Neural progenitor cell (in vitro differentiated cells): ENCODE results near the gene NUTM1. TPM values are rescaled to one million over a fixed set of nuclear protein-coding genes. Genes with fewer than 3 reads are reported as not detected.

Source experiments
- DNase-seq: peaks from one replicate; pipeline ENCODE4 v3.0.0-alpha.2; 2016; ENCODE audit warnings: low spot score
- H2AFZ ChIP-seq: fragments of 200-600 bp; sonication (generic); replicated peaks from 2 replicates; pipeline ENCODE4 v1.6.1; 2016; ENCODE audit warnings: antibody characterized with exemption
- H3F3A ChIP-seq: fragments of 200-600 bp; sonication (generic); 2 replicates; pipeline ENCODE4 v1.6.1; 2016; ENCODE audit warnings: antibody characterized with exemption, low read depth
- H3K27ac ChIP-seq: fragments of 200-600 bp; sonication (generic); 2 replicates; pipeline ENCODE4 v1.5.1; 2016; ENCODE audit warnings: mild to moderate bottlenecking
- H3K27me3 ChIP-seq: fragments of 200-600 bp; sonication (generic); 2 replicates; pipeline ENCODE4 v1.6.1; 2016; ENCODE audit warnings: mild to moderate bottlenecking, moderate library complexity
- H3K36me3 ChIP-seq: fragments of 200-600 bp; sonication (generic); 2 replicates; pipeline ENCODE4 v1.5.1; 2016
- H3K4me1 ChIP-seq: fragments of 200-600 bp; sonication (generic); 2 replicates; pipeline ENCODE4 v1.6.1; 2016; ENCODE audit warnings: mixed run types
- H3K4me2 ChIP-seq: fragments of 200-600 bp; sonication (generic); 2 replicates; pipeline ENCODE4 v1.6.1; 2016
- H3K4me3 ChIP-seq: fragments of 200-600 bp; sonication (generic); 2 replicates; pipeline ENCODE4 v1.5.1; 2016
- H3K79me2 ChIP-seq: fragments of 200-600 bp; sonication (generic); 2 replicates; pipeline ENCODE4 v1.6.1; 2016; ENCODE audit warnings: low read depth
- H3K9ac ChIP-seq: fragments of 200-600 bp; sonication (generic); 2 replicates; pipeline ENCODE4 v1.6.1; 2016
- H3K9me3 ChIP-seq: fragments of 200-600 bp; sonication (generic); 2 replicates; pipeline ENCODE4 v1.5.1; 2016; ENCODE audit warnings: low read depth
- H4K20me1 ChIP-seq: fragments of 200-600 bp; sonication (generic); 2 replicates; pipeline ENCODE4 v1.6.1; 2016; ENCODE audit warnings: low read depth
- H3K27ac Mint-ChIP-seq: 3 replicates; pipeline ENCODE4 v1.8.0; 2021; ENCODE audit warnings: mixed read lengths
- H3K27me3 Mint-ChIP-seq: 2 replicates; pipeline ENCODE4 v1.8.0; 2022; ENCODE audit warnings: low read depth, mild to moderate bottlenecking, inconsistent platforms, moderate library complexity, mixed read lengths; ENCODE audit not compliant: insufficient read depth
- H3K36me3 Mint-ChIP-seq: 3 replicates; pipeline ENCODE4 v1.8.0; 2021; ENCODE audit warnings: mixed read lengths
- H3K4me1 Mint-ChIP-seq: 3 replicates; pipeline ENCODE4 v1.8.0; 2021; ENCODE audit warnings: mixed read lengths
- H3K4me3 Mint-ChIP-seq: 3 replicates; pipeline ENCODE4 v1.8.0; 2021; ENCODE audit warnings: mild to moderate bottlenecking, moderate library complexity, mixed read lengths
- H3K9me3 Mint-ChIP-seq: 3 replicates; pipeline ENCODE4 v1.8.0; 2020; ENCODE audit warnings: mixed read lengths
- EZH2 ChIP-seq: fragments of 200-600 bp; sonication (generic); IDR thresholded peaks from 2 replicates; pipeline ENCODE4 v1.6.1; 2017; ENCODE audit warnings: antibody characterized with exemption, mild to moderate bottlenecking, moderate library complexity
- EZH2phosphoT487 ChIP-seq: fragments of 200-600 bp; sonication (generic); IDR thresholded peaks from 2 replicates; pipeline ENCODE4 v1.6.1; 2017; ENCODE audit warnings: antibody characterized with exemption
- total RNA-seq: library from RNA; depleted of rRNA; stranded (reverse); fragments of >200 nt; gene quantifications from 2 replicates; pipeline ENCODE4 v1.2.3, GENCODE V29; 2015; ENCODE audit warnings: low replicate concordance
- TF ChIP-seq, protein P1 (sequence below): fragments of 200-600 bp; sonication (generic); IDR thresholded peaks from 2 replicates; pipeline ENCODE4 v1.5.1; 2017; ENCODE audit warnings: antibody characterized with exemption, mild to moderate bottlenecking

Gene NUTM1
- total RNA-seq, 1 donor from 2014 or later, result not detected

DNA sequence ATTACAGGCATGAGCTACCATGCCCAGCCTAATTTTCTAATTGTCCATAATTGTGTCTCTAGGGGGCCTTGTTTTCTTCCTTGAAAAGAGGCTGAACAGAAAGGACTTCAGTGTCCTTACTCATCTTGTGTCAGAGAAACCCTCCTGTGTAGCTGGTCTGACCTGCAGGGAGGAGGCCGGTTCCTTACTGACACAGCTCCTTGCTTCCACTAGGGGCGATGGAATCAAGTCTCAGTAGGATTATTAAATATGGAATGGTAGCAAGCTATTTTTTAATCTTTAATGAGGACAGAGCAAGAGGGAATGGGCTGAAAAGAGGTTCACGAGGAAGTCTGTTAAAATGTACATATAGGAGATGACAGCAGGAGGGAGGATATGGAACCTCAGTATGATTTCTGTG, 15.3 kb downstream of the NUTM1 start:
- Mint-ChIP-seq H3K36me3 (peaks cover 11% of the 10 kb centered on the region), H3K4me1 (no peaks in the 10 kb centered on the region), H3K4me3 (no peak overlapping the region), H3K27me3 (peaks cover 8% of the 10 kb centered on the region), H3K27ac (no peak overlapping the region), H3K9me3 (no peaks in the 10 kb centered on the region)
- H3K4me3 ChIP-seq, result no peak overlapping the region
- TF ChIP-seq, protein P1, sequence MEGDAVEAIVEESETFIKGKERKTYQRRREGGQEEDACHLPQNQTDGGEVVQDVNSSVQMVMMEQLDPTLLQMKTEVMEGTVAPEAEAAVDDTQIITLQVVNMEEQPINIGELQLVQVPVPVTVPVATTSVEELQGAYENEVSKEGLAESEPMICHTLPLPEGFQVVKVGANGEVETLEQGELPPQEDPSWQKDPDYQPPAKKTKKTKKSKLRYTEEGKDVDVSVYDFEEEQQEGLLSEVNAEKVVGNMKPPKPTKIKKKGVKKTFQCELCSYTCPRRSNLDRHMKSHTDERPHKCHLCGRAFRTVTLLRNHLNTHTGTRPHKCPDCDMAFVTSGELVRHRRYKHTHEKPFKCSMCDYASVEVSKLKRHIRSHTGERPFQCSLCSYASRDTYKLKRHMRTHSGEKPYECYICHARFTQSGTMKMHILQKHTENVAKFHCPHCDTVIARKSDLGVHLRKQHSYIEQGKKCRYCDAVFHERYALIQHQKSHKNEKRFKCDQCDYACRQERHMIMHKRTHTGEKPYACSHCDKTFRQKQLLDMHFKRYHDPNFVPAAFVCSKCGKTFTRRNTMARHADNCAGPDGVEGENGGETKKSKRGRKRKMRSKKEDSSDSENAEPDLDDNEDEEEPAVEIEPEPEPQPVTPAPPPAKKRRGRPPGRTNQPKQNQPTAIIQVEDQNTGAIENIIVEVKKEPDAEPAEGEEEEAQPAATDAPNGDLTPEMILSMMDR, result peak; percentile 31
- TF ChIP-seq EZH2phosphoT487 (no peak), EZH2 (no peak)
- H3F3A ChIP-seq, result no peaks in the 10 kb centered on the region
- no peaks in the 10 kb centered on the region for H3K4me1 ChIP-seq
- H3K27me3 ChIP-seq, result no peaks in the 10 kb centered on the region
- H3K9me3 ChIP-seq, result no peaks in the 10 kb centered on the region
- H3K4me2 ChIP-seq, result no peak overlapping the region
- no peaks in the 10 kb centered on the region for H3K36me3 ChIP-seq
- no peak overlapping the region for H3K9ac ChIP-seq
- no peaks in the 10 kb centered on the region for H4K20me1 ChIP-seq
- DNase-seq, result no peak
- H3K79me2 ChIP-seq, result no peaks in the 10 kb centered on the region
- H2AFZ ChIP-seq, result no peak overlapping the region
- no peak overlapping the region for H3K27ac ChIP-seq

DNA sequence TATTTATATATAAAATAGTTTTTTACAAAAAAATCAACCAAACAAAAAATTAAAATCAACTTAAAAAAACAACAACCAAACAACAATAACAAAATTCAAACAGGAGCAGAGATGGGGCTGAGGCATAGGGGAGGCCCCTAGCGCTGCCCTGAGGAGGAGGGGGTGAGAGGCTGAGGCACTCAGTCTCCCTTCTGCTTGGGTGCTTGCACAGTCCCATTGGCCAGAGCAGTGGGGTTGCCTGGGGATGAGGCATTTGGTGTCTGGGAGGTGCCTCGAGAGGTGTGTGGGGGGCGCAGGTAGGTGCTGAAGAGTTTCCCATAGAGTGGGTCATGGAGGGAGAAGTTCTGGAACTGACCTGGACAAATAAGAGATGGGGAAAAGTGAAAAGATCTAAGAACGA, 15.8 kb downstream of the NUTM1 start:
- peaks cover 8% of the 10 kb centered on the region for H3K27me3 Mint-ChIP-seq
- H3K27ac Mint-ChIP-seq, result no peak overlapping the region
- no peak overlapping the region for H3K4me3 ChIP-seq
- H3K4me2 ChIP-seq, result no peak overlapping the region
- no peak overlapping the region for H3K27ac ChIP-seq
- H3K9ac ChIP-seq, result no peak overlapping the region
- H3K4me1 Mint-ChIP-seq, result no peaks in the 10 kb centered on the region
- TF ChIP-seq EZH2phosphoT487, result no peak
- TF ChIP-seq EZH2, result no peak
- TF ChIP-seq, protein P1, result no peak
- no peak for DNase-seq
- H2AFZ ChIP-seq, result no peak overlapping the region
- H3K4me1 ChIP-seq, result no peaks in the 10 kb centered on the region
- H3K4me3 Mint-ChIP-seq, result no peak overlapping the region
- no peaks in the 10 kb centered on the region for H3K79me2 ChIP-seq
- peaks cover 3% of the 10 kb centered on the region for H4K20me1 ChIP-seq
- H3K27me3 ChIP-seq, result no peaks in the 10 kb centered on the region
- H3F3A ChIP-seq, result no peaks in the 10 kb centered on the region
- peaks cover 11% of the 10 kb centered on the region for H3K36me3 Mint-ChIP-seq
- H3K9me3 Mint-ChIP-seq, result no peaks in the 10 kb centered on the region
- H3K36me3 ChIP-seq, result no peaks in the 10 kb centered on the region
- H3K9me3 ChIP-seq, result no peaks in the 10 kb centered on the region

DNA sequence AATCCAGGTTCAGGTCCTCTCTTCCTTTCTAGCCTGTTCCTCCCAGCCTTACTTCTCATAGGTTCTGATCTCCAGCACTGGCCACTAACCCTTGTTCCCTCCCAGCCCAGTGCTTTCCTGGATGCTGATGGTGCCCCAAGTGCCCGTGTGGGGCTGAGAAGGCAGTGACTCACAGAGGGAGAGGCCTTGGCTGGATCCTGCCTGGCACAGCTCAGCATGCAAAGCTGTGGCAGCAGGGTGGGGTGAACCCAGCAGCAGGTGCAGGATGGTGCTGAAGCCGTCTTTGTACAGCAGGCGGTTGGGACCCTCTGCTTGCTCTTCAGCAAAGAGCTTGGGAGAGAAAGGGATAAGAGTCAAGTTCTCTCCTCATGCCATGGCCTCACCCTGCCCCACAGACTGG, 16.3 kb downstream of the NUTM1 start:
- no peak for DNase-seq
- Mint-ChIP-seq H3K9me3 (no peaks in the 10 kb centered on the region), H3K36me3 (peaks cover 11% of the 10 kb centered on the region), H3K27me3 (peaks cover 8% of the 10 kb centered on the region), H3K27ac (no peak overlapping the region), H3K4me3 (no peak overlapping the region), H3K4me1 (no peaks in the 10 kb centered on the region)
- no peak overlapping the region for H3K27ac ChIP-seq
- H3K27me3 ChIP-seq, result no peaks in the 10 kb centered on the region
- H3K4me2 ChIP-seq, result no peak overlapping the region
- no peaks in the 10 kb centered on the region for H3F3A ChIP-seq
- no peak overlapping the region for H3K9ac ChIP-seq
- H3K79me2 ChIP-seq, result no peaks in the 10 kb centered on the region
- no peak overlapping the region for H3K4me3 ChIP-seq
- no peaks in the 10 kb centered on the region for H3K36me3 ChIP-seq
- no peaks in the 10 kb centered on the region for H3K4me1 ChIP-seq
- no peak overlapping the region for H2AFZ ChIP-seq
- TF ChIP-seq EZH2 (no peak), EZH2phosphoT487 (no peak)
- TF ChIP-seq, protein P1, result no peak
- H4K20me1 ChIP-seq, result peaks cover 3% of the 10 kb centered on the region
- H3K9me3 ChIP-seq, result no peaks in the 10 kb centered on the region

DNA sequence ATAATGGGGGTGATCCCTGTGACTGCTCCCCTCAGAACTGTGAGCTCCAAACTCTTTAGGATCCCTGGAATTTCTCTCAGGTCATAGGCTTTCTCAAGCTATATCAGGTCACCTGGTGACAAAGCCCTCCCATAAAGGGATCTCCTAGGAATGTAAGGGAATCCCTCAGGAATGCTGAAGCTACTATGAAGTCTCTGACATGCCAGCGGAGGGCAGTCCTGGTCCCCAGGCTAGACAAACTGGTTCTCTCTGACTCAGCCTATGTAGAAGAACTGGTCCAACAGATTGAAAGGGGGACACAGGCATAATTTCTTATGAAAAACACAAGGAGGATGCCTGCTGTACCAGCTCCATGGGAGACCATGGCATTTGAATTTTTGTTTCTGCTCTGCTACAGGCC, 17.2 kb downstream of the NUTM1 start:
- H3K36me3 Mint-ChIP-seq, result peaks cover 13% of the 10 kb centered on the region
- Histone ChIP-seq H3K4me2 (no peak overlapping the region), H2AFZ (no peak overlapping the region), H3K79me2 (peaks cover 8% of the 10 kb centered on the region), H3K9ac (no peak overlapping the region), H3K4me1 (peaks cover under 1% of the 10 kb centered on the region), H3K4me3 (no peak overlapping the region), H3F3A (no peaks in the 10 kb centered on the region), H4K20me1 (peaks cover 4% of the 10 kb centered on the region), H3K36me3 (no peaks in the 10 kb centered on the region), H3K27ac (no peak overlapping the region), H3K9me3 (no peaks in the 10 kb centered on the region), H3K27me3 (no peaks in the 10 kb centered on the region)
- no peak overlapping the region for H3K4me3 Mint-ChIP-seq
- no peak overlapping the region for H3K27ac Mint-ChIP-seq
- no peaks in the 10 kb centered on the region for H3K9me3 Mint-ChIP-seq
- H3K4me1 Mint-ChIP-seq, result peaks cover 1% of the 10 kb centered on the region
- TF ChIP-seq, protein P1, result peak; percentile 9
- TF ChIP-seq EZH2phosphoT487 (no peak), EZH2 (no peak)
- DNase-seq, result peak; percentile 57
- H3K27me3 Mint-ChIP-seq, result peaks cover 7% of the 10 kb centered on the region
